Measurements from ENCODE around the gene GNB1L.

DNA sequence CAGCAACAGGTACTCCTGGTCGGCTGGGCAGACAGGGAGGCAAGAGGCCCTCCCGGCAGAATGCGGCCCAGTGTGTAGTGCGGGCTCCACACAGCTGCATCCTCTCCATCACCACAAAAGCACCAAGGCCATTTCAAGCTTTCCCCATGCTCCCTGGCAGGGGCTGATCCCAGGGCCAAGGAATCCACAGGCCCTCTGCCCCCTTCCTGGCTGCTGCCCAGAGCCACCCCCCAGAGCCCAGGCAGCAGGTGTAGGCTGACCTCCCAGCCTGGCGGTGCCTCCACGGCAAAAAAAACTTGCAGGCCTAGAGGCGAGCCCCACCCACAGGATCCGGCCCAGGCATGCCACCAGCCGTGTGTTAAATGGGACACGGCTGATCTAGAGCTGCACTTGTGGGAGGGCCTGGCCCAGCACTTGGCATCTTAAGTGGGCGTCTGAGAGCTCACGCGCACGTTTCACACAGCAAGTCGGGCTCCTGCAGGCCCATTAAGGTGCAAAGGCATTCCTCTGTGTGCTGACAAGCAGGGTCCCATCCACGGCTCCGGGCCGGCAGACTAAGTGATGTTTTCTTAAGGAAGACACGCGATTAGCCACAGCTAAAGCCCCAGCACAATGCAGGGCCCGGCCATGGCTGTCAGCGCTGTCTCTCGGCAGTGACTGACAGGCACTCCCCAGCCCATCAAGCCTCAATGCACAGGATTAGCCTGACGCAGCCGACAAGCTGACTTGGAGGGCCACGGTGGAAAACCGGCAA is 19.8 kb upstream of the GNB1L start:
- TF ChIP-seq, protein P1, sequence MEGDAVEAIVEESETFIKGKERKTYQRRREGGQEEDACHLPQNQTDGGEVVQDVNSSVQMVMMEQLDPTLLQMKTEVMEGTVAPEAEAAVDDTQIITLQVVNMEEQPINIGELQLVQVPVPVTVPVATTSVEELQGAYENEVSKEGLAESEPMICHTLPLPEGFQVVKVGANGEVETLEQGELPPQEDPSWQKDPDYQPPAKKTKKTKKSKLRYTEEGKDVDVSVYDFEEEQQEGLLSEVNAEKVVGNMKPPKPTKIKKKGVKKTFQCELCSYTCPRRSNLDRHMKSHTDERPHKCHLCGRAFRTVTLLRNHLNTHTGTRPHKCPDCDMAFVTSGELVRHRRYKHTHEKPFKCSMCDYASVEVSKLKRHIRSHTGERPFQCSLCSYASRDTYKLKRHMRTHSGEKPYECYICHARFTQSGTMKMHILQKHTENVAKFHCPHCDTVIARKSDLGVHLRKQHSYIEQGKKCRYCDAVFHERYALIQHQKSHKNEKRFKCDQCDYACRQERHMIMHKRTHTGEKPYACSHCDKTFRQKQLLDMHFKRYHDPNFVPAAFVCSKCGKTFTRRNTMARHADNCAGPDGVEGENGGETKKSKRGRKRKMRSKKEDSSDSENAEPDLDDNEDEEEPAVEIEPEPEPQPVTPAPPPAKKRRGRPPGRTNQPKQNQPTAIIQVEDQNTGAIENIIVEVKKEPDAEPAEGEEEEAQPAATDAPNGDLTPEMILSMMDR (IDR thresholded peaks at IDR 0.05; ENCODE audit: insufficient read depth, low read length): no peak
- TF ChIP-seq POLR2AphosphoS5 (IDR thresholded peaks at IDR 0.05; ENCODE audit: low read depth): no peak
- TF ChIP-seq, protein P2, sequence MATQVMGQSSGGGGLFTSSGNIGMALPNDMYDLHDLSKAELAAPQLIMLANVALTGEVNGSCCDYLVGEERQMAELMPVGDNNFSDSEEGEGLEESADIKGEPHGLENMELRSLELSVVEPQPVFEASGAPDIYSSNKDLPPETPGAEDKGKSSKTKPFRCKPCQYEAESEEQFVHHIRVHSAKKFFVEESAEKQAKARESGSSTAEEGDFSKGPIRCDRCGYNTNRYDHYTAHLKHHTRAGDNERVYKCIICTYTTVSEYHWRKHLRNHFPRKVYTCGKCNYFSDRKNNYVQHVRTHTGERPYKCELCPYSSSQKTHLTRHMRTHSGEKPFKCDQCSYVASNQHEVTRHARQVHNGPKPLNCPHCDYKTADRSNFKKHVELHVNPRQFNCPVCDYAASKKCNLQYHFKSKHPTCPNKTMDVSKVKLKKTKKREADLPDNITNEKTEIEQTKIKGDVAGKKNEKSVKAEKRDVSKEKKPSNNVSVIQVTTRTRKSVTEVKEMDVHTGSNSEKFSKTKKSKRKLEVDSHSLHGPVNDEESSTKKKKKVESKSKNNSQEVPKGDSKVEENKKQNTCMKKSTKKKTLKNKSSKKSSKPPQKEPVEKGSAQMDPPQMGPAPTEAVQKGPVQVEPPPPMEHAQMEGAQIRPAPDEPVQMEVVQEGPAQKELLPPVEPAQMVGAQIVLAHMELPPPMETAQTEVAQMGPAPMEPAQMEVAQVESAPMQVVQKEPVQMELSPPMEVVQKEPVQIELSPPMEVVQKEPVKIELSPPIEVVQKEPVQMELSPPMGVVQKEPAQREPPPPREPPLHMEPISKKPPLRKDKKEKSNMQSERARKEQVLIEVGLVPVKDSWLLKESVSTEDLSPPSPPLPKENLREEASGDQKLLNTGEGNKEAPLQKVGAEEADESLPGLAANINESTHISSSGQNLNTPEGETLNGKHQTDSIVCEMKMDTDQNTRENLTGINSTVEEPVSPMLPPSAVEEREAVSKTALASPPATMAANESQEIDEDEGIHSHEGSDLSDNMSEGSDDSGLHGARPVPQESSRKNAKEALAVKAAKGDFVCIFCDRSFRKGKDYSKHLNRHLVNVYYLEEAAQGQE (IDR thresholded peaks at IDR 0.05; ENCODE audit: insufficient replicate concordance, low read depth): no peak
